HuH-7 (cell line): Measurements from ENCODE around the gene ITCH.

Source experiments
- DNase-seq: peaks from one replicate; pipeline ENCODE4 v3.0.0; 2011; ENCODE audit warnings: low spot score

The ITCH gene

DNA sequence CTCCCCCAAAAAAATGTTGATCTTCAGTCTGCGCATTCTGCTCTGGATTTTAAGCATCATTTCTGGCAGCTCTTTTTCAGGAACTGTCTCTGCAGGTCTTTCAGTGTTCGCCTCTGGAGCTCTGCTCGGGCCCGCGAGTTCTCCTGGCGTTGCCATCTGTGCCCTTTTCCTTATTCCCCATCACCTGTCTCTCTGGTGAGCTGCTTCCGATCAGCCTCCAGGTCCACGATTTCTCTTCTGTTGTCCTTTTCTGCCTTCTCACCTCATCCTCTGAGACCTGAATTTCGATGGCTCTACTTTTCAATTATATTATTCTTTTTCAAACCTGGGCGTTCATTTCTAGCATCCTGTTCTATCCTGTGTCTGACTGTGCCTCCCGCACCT is 194.9 kb downstream of the ITCH start:
- no peak for DNase-seq

DNA sequence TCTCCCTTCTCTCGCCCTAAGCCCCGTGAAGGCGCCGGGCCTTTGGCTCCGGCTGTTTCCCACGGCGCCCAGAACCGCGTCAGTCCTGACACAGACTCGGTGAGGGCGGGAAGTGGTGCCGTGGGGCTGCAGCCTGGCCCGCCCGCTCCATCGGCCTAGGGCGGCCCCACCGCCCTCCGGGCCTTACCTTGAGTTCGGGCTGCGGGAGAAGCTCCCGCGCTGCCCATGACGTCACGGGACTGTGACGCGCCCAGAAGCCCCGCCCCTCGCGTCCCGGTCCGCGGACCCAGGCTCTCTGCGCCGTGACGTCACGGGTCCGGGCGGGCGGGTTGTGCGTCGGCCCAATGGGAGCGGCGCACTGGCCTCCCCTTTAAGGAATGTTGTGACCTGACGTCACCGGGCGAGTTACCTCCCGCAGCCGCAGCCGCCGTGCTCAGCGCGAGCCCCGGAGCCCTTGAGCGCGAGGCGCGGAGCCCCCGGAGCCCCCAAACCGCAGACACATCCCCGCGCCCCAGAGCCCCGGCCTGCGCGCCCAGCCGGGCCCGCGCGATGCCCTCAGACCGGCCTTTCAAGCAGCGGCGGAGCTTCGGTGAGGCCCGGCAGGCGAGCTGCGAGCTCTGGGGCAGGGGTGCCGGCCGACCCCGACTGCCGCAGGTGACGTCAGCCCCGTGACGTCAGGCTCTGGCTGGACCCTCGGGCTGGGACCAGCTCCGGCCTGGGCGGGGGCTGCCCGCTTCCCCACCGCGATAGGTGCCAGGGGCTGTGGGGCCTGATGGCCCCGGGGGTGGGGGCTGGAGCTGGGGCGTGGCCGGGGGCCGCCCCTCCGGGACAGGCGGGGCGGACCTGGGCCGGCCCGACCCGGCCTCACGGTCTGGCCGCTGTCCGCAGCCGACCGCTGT is 195.5 kb downstream of the ITCH start, which contains the start of gene MAP1LC3A:
Gene MAP1LC3A (plus strand): TSS at position 399 of the 899 bp plus-strand sequence. CDS start 151 bp downstream, at position 550.
- DNase-seq = no peak

DNA sequence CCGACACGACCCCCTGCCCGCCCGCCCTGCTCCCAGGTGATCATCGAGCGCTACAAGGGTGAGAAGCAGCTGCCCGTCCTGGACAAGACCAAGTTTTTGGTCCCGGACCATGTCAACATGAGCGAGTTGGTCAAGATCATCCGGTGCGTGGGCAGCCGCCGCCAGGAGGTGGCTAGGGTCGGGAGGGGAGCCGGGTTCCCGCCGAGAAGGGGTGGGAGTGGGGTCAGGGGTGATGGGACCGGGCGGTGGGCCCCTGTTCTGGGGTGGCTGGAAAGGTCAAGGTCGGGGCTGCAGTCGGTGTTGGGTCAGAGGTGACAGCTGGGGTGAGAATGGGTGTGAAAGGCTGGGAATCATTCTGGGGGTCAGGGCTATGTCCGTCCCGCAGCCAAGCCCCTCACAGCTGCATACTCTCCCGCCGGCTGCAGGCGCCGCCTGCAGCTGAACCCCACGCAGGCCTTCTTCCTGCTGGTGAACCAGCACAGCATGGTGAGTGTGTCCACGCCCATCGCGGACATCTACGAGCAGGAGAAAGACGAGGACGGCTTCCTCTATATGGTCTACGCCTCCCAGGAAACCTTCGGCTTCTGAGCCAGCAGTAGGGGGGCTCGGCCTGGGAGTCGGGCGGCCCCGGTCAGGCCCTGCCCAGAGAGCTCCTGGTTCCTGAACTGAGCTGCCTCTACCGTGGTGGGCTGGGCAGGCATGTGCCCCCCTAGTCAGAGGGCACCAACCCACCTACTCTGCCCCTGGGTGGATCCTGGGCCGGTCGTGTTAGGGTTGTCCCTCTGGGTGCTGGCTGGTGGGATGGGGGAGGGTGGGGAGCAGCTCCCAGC is 196.5 kb downstream of the ITCH start:
- DNase-seq = no peak

DNA sequence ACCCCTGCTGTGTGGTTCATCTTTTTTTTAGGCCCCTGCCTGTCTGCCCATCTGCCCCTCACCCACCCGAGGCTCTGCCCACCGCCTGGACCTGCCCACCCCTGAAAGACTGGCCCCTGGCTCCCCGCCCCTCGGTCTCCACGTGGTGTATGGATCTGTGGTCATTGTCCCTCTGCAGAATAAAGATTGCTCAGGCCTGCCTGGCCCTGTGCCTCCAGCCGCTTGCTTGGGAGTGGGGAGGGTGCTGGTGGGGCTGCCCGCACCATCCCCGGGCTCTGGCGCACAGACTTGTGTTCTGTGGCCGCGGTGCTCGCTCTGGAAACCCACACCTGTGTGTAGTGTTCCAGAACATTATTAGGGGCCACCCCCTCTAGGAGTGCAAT is 197.1 kb downstream of the ITCH start:
- no peak for DNase-seq

DNA sequence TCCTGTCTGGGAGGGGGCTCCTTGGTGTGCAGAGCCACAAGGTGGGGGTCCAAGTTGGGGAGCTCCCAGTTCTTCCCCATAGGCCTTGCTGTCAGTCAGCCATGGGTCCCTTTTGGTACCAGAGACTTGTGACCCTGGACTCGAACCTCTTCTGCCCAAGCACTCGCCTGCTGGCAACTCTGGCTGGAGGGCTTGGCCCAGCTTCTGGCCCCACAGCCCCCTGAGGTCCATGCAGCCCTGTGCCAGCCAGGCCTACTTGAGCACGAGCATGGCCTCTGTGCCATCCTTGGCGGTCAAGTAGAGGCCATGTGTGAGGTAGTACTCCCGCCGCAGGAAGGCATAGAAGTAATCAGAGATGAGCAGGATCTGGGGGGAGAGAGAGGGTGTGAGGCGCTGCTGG is 197.5 kb downstream of the ITCH start:
- DNase-seq = no peak
